Measurements from ENCODE around the gene SZRD1. TPM values are rescaled to one million over a fixed set of nuclear protein-coding genes. Genes with fewer than 3 reads are reported as not detected.
"Not testable (repeated sequence)": the region's sequence is repeated elsewhere in the genome, so short reads cannot be mapped to it uniquely, and the experiment has no call there.

The SZRD1 gene
- total and polyA plus RNA-seq, 2 donors (not counting 3 experiments of a cell fraction or from before 2014, with no cell fraction given) = 162 to 164 TPM

DNA sequence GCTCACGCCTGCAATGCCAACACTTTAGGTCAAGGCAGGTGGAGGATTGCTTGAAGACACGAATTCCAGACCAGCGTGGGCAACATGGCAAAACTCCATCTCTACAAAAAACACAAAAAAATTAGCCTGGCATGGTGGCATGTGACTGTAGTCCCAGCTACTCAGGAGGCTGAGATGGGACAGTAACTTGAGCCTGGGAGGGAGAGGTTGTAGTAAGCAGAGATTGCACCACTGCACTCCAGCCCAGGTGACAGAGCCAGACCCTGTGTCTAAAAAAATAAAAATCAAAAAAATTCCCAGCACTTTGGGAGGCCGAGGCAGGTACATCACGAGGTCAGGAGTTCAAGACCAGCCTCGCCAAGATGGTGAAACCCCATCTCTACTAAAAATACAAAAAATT is 23.8 kb upstream of the SZRD1 start:
- H3K27me3 ChIP-seq (ENCODE audit: control insufficient read depth in 2 of 2, insufficient read depth in 2 of 2, low read length in 2 of 2); intact Hi-C loops (cut with micrococcal nuclease); H3K9ac ChIP-seq (replicated peaks; ENCODE audit: extremely low read depth, insufficient read depth, low read length); H3K27ac ChIP-seq (ENCODE audit: insufficient read depth, low read depth, low read length); H3K9me3 ChIP-seq (replicated peaks; ENCODE audit: control insufficient read depth, insufficient read depth, low read length); CTCF ChIA-PET; H3K4me3 ChIP-seq (replicated peaks in 1 of 3; ENCODE audit: insufficient read depth in 1 of 3, low read depth in 1 of 3, low read length in 3 of 3); DNase-seq (ENCODE audit: low read depth, low spot score); BruUV-seq (replicated peaks); H2AFZ ChIP-seq (ENCODE audit: low read depth, low read length); POLR2A ChIA-PET; H3K9me1 ChIP-seq (replicated peaks; ENCODE audit: control insufficient read depth, extremely low read depth, insufficient read depth, low read length); H3K4me1 ChIP-seq (ENCODE audit: control insufficient read depth, extremely low read depth, insufficient read depth, low read length); H3K4me2 ChIP-seq (ENCODE audit: insufficient read depth, low read length); H4K20me1 ChIP-seq (replicated peaks; ENCODE audit: control insufficient read depth, extremely low read depth, insufficient read depth, low read length); H3K36me3 ChIP-seq (ENCODE audit: control insufficient read depth in 2 of 2, extremely low read depth in 1 of 2, insufficient read depth in 2 of 2, low read length in 2 of 2); FAIRE-seq; dilution Hi-C loops (cut with MboI; ENCODE audit: extremely low pct_ligation_motif_present, low sequenced_read_pairs): not testable (repeated sequence)
- peaks cover 77% of the 10 kb centered on the region for H3K79me2 ChIP-seq (ENCODE audit: control insufficient read depth, insufficient read depth, low read length)

DNA sequence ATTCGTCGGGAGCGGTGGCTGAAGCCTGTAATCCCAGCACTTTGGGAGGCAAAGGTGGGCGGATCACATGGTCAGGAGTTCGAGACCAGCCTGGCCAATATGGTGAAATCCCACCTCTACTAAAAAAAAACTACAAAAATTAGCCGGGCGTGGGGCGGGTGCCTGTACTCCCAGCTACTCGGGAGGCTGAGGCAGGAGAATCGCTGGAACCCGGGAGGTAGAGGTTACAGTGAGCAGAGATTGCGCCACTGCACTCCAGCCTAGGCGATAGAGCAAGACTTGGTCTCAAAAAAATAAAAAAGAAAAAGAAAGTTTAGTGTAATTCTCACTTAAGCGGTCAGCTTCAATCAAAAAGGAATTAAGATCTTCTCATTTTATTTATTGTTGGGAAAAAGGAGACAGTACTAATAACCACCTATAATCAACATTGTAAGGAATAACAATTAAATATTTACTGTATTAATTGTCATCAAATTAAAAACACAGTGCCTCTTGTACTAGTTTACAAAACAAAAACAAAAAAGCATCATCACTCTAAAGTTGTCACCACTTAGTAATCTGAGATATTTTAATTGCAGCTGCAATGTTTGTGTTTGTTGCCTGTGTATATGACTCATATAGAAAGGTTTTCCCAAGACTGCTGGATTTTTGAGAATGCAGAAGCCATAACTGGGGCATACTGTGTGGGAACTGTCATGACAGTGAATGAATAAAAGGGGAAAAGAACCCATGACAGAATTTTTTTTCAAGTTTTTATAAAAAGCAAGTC is 18.4 kb upstream of the SZRD1 start:
- intact Hi-C loops (cut with micrococcal nuclease) (no loop called here), dilution Hi-C loops (cut with MboI; ENCODE audit: extremely low pct_ligation_motif_present, low sequenced_read_pairs) (no loop called here)
- Histone ChIP-seq H3K36me3 (ENCODE audit: control insufficient read depth in 2 of 2, extremely low read depth in 1 of 2, insufficient read depth in 2 of 2, low read length in 2 of 2) (no peaks in the 10 kb centered on the region), H3K4me2 (ENCODE audit: insufficient read depth, low read length) (no peak overlapping the region), H4K20me1 (replicated peaks; ENCODE audit: control insufficient read depth, extremely low read depth, insufficient read depth, low read length) (no peaks in the 10 kb centered on the region), H3K9me1 (replicated peaks; ENCODE audit: control insufficient read depth, extremely low read depth, insufficient read depth, low read length) (no peaks in the 10 kb centered on the region), H3K4me1 (ENCODE audit: control insufficient read depth, extremely low read depth, insufficient read depth, low read length) (peaks cover 26% of the 10 kb centered on the region), H2AFZ (ENCODE audit: low read depth, low read length) (no peak overlapping the region), H3K4me3 (replicated peaks in 1 of 3; ENCODE audit: insufficient read depth in 1 of 3, low read depth in 1 of 3, low read length in 3 of 3) (no peak overlapping the region), H3K27me3 (ENCODE audit: control insufficient read depth in 2 of 2, insufficient read depth in 2 of 2, low read length in 2 of 2) (no peaks in the 10 kb centered on the region), H3K27ac (ENCODE audit: insufficient read depth, low read depth, low read length) (peak overlapping the region; percentile 33), H3K79me2 (ENCODE audit: control insufficient read depth, insufficient read depth, low read length) (peaks cover 76% of the 10 kb centered on the region), H3K9ac (replicated peaks; ENCODE audit: extremely low read depth, insufficient read depth, low read length) (no peak overlapping the region), H3K9me3 (replicated peaks; ENCODE audit: control insufficient read depth, insufficient read depth, low read length) (no peaks in the 10 kb centered on the region)
- DNase-seq (ENCODE audit: low read depth, low spot score) (peak; percentile 59), FAIRE-seq (no peak)
- no TSS peak for BruUV-seq (replicated peaks)
- TF ChIP-seq FOS (IDR thresholded peaks at IDR 0.05; ENCODE audit: borderline replicate concordance, insufficient read depth, low read length) (peak; percentile 40), EZH2 (IDR thresholded peaks at IDR 0.05; ENCODE audit: borderline replicate concordance, low read depth, low read length, severe bottlenecking) (no peak), JUN (IDR thresholded peaks at IDR 0.05; ENCODE audit: borderline replicate concordance, insufficient read depth, insufficient read length, low read depth) (peak; percentile 67)
- ChIA-PET CTCF (interaction anchor here (1.9 kb wide), 1 partner anchor 15 kb away, joined by 9 read pairs; no protein-coding TSS in a partner anchor), POLR2A (no interaction called here)

Measured in endothelial cell of umbilical vein (primary cell).